Mesodermal cell (in vitro differentiated cells): Measurements from ENCODE around the gene GLRA3.

Source experiments
- H3K27ac ChIP-seq: 2 replicates; pipeline ENCODE4 v1.7.0; 2013; ENCODE audit warnings: mild to moderate bottlenecking, low read depth, low read length, moderate library complexity; ENCODE audit not compliant: severe bottlenecking
- H3K36me3 ChIP-seq: 2 replicates; pipeline ENCODE4 v1.7.1; 2013; ENCODE audit warnings: mild to moderate bottlenecking, low read length, moderate library complexity; ENCODE audit not compliant: control insufficient read depth, insufficient read depth
- H3K4me1 ChIP-seq: one replicate; pipeline ENCODE4 v1.7.1; 2013; ENCODE audit warnings: mild to moderate bottlenecking, low read length; ENCODE audit not compliant: insufficient read depth, control insufficient read depth, poor library complexity, severe bottlenecking
- H3K4me3 ChIP-seq: 2 replicates; pipeline ENCODE4 v1.7.0; 2013; ENCODE audit warnings: low read length, control low read depth, mild to moderate bottlenecking; ENCODE audit not compliant: insufficient read depth, poor library complexity, severe bottlenecking; ENCODE audit errors: extremely low read depth
- H3K9me3 ChIP-seq: 2 replicates; pipeline ENCODE4 v1.7.1; 2013; ENCODE audit warnings: mild to moderate bottlenecking, low read length, moderate library complexity; ENCODE audit not compliant: control insufficient read depth
- WGBS, 2 experiments: methylation state at CpG; one replicate each; pipeline ENCODE4 v1.1.5; 2013; ENCODE audit warnings: missing lambda C conversion rate in 2 of 2; ENCODE audit not compliant: insufficient coverage in 2 of 2; 5-methylcytosine and 5-hydroxymethylcytosine counted together

The GLRA3 gene

DNA sequence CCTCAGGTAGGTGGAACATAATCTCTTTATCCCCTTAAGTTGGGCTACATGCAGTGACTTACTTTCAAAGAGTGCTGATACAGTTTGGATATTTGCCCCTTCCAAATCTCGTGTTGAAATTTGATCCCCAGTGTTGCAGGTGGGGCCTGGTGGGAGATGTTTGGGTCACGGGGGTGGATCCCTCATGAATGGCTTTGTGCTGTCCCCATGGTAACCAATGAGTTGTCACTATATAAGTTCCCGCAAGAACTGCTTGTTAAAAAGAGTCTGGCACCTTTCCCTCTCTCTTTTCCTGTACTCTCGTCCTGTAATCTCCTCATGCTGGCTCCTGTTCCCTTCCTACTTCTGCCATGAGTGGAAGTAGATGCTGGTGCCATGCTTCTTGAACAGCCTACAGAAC is 71.3 kb downstream of the GLRA3 start:
- Histone ChIP-seq H3K4me1 (no peaks in the 10 kb centered on the region), H3K9me3 (no peaks in the 10 kb centered on the region), H3K4me3 (no peak overlapping the region), H3K27ac (no peak overlapping the region), H3K36me3 (no peaks in the 10 kb centered on the region)
- 28 to 62% methylated on average over 3 to 4 of the region's 4 CpGs for WGBS, 2 experiments

DNA sequence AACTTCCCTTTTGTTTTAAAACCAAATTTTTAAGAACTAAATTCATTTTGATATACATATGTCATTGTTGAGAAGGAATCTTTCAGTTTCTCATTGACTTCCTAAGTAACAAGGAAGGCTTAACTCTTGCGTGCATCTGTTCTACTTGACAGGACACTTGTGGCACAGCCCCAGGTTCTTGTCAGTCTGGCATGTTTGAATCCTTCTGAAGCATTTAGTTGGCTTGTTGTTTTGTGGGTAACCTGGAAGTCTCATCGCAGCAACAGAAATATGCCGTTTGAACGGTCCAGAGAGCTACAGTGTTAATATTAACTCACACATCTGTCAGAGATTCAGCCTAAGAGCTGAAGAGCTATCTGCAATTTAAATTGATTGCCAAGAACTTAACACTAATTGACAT is 76.0 kb downstream of the GLRA3 start:
- Histone ChIP-seq H3K4me3 (no peak overlapping the region), H3K36me3 (no peaks in the 10 kb centered on the region), H3K9me3 (no peaks in the 10 kb centered on the region), H3K27ac (no peak overlapping the region), H3K4me1 (no peaks in the 10 kb centered on the region)
- WGBS, 2 experiments: 80 to 90% methylated on average over 1 to 3 of the region's 4 CpGs

DNA sequence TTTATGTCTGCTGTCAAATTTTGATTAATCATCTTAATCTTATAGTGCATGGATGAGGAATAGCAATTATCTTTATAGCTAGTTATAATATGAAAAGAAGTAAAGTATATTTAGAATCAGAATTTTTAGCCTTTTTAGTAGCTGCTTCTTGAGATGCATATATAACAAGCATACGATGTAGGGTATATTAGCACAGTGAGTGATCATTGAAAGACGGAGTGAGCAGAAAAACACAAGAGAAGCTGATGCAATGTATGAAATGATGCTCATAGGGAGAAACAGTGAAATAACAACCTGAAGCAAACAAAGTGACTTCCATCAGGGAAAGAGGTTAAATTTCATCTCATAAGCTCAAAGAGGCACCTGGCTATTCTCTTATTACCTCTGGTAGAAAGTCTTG is 77.0 kb downstream of the GLRA3 start:
- Histone ChIP-seq H3K36me3 (no peaks in the 10 kb centered on the region), H3K9me3 (no peaks in the 10 kb centered on the region), H3K4me3 (no peak overlapping the region), H3K4me1 (no peaks in the 10 kb centered on the region), H3K27ac (no peak overlapping the region)
- 90 to 93% methylated on average over 2 of the region's 2 CpGs for WGBS, 2 experiments

DNA sequence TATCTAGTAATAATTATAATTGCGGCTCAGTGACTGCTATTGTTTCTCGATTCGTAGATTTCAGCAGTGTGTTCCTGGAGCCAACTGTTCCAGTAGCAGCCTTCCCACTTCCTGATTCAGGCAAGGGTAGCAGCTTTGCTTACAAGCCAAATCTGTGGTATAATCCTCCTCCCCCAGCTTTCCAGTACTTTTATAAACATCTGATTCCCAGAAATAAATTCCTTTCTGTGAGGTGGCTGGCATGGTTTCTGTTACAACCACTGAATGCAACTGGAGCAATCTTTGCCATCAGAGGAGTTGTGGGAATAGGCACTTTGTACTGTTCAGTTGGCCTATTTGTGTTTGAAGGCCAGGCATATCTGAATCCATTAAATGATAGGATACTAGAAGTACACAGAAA is 80.0 kb downstream of the GLRA3 start:
- WGBS, 2 experiments: no CpG with 5 or more reads among the region's 3 CpGs
- H3K27ac ChIP-seq: no peak overlapping the region
- no peaks in the 10 kb centered on the region for H3K4me1 ChIP-seq
- no peaks in the 10 kb centered on the region for H3K36me3 ChIP-seq
- H3K9me3 ChIP-seq: no peaks in the 10 kb centered on the region
- no peak overlapping the region for H3K4me3 ChIP-seq

DNA sequence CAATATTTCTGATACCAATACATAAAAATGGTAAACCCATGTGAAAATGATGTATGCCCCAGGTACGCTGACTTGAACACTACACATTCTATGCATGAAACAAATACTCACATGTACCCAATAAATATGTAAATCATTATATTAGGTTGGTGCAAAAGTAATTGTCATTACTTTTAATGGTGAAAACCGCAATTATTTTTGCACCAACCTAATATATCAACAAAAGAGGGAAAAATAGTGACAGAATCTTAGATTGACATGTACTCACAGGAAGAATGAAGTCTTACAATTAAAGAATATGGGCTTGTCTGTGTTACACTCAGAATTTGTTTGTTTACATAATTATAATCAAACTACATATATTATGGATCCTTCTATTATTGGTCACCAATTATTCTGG is 82.3 kb downstream of the GLRA3 start:
- H3K4me3 ChIP-seq: no peak overlapping the region
- no peaks in the 10 kb centered on the region for H3K9me3 ChIP-seq
- H3K27ac ChIP-seq: no peak overlapping the region
- no peaks in the 10 kb centered on the region for H3K36me3 ChIP-seq
- no CpG with 5 or more reads among the region's 2 CpGs for WGBS, 2 experiments
- no peaks in the 10 kb centered on the region for H3K4me1 ChIP-seq

DNA sequence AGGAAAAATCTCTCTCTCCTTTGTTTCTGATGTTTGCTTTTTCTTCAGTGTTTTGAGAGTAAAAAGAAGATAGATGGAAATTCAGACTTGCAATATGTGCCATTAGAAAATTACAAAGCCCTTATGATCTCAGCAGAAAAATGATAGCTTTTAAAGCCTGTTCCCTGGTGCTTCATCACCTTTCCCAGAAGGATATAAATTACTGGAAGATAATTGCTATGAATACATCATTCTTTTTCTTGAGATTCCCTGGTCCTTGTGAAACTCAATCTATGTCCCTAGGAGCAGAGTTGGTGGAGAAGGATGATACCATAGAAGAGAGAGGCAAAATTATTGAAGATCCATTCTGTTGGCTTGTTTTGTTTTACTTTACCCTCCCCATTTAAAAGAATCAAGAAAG is 86.5 kb downstream of the GLRA3 start:
- Histone ChIP-seq H3K4me3 (no peak overlapping the region), H3K4me1 (no peaks in the 10 kb centered on the region), H3K27ac (no peak overlapping the region), H3K9me3 (no peaks in the 10 kb centered on the region), H3K36me3 (no peaks in the 10 kb centered on the region)

DNA sequence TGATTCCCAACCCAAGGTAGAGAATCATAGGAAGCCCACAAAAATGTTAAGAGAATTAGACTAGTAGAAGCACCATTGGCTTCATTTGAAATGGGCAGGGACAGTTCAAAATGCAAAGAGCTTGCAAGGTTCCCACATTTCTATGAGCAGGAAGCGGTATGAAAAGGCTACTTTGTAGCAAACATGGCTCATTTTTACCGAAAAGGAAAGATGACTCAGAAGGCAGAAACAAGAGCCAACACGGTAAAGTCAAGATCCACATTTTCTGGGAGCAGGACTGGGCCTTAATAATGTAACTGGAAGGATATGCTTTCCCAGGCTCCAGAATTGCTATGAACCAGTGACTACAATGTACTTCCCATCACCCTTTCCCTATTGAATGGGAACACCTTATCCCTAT is 89.5 kb downstream of the GLRA3 start:
- Histone ChIP-seq H3K4me1 (no peaks in the 10 kb centered on the region), H3K4me3 (no peak overlapping the region), H3K9me3 (no peaks in the 10 kb centered on the region), H3K36me3 (no peaks in the 10 kb centered on the region), H3K27ac (no peak overlapping the region)
- 88 to 100% methylated on average over 2 of the region's 3 CpGs for WGBS, 2 experiments

DNA sequence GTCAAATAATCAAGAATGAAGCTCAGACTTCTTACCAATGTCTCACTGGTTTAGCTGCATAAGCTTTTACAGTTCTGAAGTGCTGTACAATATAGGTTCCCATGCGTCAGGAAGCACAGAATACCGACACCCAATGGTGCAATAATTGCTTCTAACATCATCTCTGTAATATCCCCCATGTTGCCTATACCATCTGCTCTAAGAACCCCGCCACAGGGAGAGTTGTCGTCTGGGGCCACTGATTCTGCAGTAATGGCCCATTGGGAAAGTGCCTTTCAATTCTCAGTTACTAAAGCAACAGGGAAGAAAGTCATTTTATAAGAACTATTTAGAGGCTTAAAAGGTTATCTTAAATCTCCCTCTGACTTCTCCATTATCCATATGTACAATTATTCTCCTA is 94.9 kb downstream of the GLRA3 start:
- WGBS, 2 experiments: 88 to 100% methylated on average over 2 to 3 of the region's 4 CpGs
- no peaks in the 10 kb centered on the region for H3K4me1 ChIP-seq
- H3K27ac ChIP-seq: no peak overlapping the region
- H3K9me3 ChIP-seq: no peaks in the 10 kb centered on the region
- no peaks in the 10 kb centered on the region for H3K36me3 ChIP-seq
- H3K4me3 ChIP-seq: no peak overlapping the region

DNA sequence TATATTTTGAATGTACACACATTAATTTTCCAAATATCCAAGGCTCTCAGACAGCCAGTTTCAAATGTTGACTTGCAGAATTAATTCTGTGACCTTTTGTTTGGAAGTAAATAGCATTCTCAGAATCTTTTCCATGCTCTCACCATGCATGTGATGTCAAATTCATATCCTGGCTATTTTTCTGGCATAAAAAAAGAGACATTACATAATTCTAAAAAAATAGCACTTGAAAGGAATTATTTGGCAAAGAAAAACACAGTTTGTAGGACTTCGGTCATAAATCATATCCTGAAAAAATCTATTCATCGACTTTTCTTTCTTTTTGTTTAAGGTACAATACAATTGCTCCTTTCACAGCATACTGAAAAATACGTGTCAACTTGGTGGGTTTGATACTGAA is 111.2 kb downstream of the GLRA3 start:
- Histone ChIP-seq H3K36me3 (no peaks in the 10 kb centered on the region), H3K4me1 (peaks cover 15% of the 10 kb centered on the region), H3K4me3 (no peak overlapping the region), H3K27ac (no peak overlapping the region), H3K9me3 (no peaks in the 10 kb centered on the region)
- WGBS, 2 experiments: 100% methylated on average over 1 of the region's 3 CpGs; no CpG with 5 or more reads in 1 of the 2 experiments

DNA sequence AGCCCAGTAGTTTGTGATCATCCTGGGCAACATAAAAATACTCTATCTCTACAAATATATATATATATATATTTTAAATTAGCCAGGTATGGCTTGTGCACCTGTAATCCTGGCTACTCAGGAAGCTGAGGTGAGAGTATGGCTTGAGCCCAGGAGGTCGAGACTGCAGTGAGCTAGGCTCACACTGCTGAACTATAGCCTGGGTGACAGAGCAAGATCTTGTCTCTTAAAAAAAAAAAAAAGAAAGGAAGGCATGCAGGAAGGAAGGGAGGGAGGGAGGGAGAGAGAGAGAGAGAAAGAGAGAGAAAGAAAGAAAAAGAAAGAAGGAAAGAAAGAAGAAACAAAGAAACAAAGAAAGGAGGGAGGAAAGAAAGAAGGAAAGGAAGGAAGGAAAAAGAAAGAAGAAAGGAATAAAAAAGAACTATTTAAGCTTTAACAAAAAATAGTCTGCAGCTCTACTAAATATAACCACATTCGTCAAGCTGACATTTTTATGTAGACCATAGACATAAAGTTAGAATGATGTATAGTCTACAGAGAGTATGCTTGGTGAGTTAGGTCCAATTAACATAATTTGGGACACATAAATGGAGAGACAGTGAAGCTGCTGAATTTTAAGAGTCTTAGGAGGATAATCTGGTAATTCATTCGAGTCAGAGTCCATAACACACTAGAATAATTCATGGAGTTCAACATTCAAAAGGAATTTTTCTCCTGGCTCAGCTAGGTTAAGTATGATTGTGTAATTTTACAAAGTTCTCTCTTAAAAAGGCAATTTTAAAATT is 111.9 kb downstream of the GLRA3 start:
- no peak overlapping the region for H3K27ac ChIP-seq
- no peaks in the 10 kb centered on the region for H3K36me3 ChIP-seq
- 67% methylated on average over 1 of the region's 3 CpGs; no CpG with 5 or more reads in 1 of the 2 experiments for WGBS, 2 experiments
- no peak overlapping the region for H3K4me3 ChIP-seq
- H3K9me3 ChIP-seq: no peaks in the 10 kb centered on the region
- peaks cover 15% of the 10 kb centered on the region for H3K4me1 ChIP-seq

DNA sequence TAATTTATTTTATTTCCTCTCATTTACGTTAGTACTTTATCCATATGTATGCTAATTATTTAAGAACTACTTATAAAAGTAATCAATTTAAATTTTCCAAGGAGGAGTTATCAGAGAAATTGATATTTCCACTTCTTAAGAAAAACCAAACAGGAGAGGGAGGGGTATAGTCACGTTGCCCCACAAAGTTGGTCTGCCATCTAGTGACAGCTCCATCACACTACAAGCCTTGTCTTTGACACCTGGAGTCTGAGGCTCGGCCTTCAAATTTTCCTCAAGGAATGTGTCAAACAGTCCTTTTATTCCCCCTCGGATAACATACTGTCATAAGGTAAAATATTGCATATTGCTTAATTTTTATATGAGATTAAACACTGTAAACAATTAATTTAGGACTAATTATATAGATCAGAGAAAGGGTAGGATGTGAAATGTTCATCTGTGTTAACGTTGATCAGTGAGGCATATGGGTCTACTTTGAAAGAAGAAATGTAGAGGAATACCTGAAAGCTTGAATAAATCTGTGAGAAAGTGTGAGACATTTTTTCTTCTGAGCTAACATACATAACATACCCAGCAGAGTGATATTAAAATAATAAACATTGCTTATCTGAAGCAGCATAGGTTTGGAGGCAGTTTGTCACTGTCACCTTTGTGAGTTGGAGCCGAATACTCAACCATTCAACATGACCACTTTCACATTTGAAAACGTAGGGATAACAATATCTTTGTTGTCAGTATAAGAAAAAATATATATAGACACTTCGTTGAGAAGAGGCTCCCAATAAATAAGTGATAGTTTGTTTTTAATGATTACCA is 114.4 kb downstream of the GLRA3 start:
- no peak overlapping the region for H3K27ac ChIP-seq
- WGBS, 2 experiments: 100% methylated on average over 1 of the region's 8 CpGs; no CpG with 5 or more reads in 1 of the 2 experiments
- H3K9me3 ChIP-seq: no peaks in the 10 kb centered on the region
- no peaks in the 10 kb centered on the region for H3K36me3 ChIP-seq
- no peak overlapping the region for H3K4me3 ChIP-seq
- peaks cover 22% of the 10 kb centered on the region for H3K4me1 ChIP-seq
